Gastroesophageal sphincter (tissue), 3 donors: ENCODE results near the gene VPS26C.

ENCODE experiments used
- EP300 ChIP-seq: sonication (generic); formaldehyde crosslinking; IDR thresholded peaks from one replicate; pipeline ENCODE4 v1.6.1; 2017; ENCODE audit warnings: antibody characterized with exemption, mild to moderate bottlenecking
- POLR2AphosphoS5 ChIP-seq: sonication (generic); formaldehyde crosslinking; IDR thresholded peaks from one replicate; pipeline ENCODE4 v1.6.1; 2017; ENCODE audit warnings: antibody characterized with exemption
- TF ChIP-seq, protein P1 (sequence below), 4 experiments: fragments of 200-600 bp in 2 of 4; fragments of 450-650 bp in 2 of 4; sonication (generic) in 1 of 4; IDR thresholded peaks; one replicate each; pipeline ENCODE4 v1.5.1; 2017 to 2019; ENCODE audit warnings: antibody characterized with exemption in 4 of 4, mild to moderate bottlenecking in 2 of 4, moderate library complexity in 2 of 4

DNA sequence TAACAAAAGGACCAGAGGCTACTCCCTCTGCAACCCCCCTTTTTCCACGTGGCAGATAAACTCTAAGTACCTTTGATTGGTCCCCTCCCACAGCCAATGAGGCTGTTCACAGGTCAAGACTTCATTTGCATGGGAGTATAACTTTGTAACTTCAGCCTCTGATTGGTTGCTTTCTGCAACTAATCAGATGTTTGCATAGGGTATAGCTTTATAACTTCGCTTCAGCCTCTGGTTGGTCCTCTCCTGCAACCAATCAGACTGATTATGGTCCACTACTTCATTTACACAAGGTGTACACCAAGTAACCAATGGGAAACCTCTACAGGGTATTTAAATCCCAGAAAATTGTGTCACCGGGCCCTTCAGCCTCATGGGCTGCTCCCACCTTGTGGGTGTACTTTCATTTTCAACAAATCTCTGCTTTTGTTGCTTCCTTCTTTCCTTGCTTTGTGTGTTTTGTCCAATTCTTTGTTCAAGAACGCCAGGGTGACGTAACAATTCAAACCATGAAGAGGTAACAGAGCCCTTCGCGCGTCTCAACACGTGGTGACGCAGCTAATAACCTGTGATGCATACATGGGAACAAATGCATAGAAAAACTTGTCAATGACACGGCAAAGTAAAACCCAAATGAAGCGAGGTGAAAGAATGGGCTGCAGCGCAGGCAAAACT, 47.2 kb downstream of the VPS26C start:
- TF ChIP-seq, protein P1, sequence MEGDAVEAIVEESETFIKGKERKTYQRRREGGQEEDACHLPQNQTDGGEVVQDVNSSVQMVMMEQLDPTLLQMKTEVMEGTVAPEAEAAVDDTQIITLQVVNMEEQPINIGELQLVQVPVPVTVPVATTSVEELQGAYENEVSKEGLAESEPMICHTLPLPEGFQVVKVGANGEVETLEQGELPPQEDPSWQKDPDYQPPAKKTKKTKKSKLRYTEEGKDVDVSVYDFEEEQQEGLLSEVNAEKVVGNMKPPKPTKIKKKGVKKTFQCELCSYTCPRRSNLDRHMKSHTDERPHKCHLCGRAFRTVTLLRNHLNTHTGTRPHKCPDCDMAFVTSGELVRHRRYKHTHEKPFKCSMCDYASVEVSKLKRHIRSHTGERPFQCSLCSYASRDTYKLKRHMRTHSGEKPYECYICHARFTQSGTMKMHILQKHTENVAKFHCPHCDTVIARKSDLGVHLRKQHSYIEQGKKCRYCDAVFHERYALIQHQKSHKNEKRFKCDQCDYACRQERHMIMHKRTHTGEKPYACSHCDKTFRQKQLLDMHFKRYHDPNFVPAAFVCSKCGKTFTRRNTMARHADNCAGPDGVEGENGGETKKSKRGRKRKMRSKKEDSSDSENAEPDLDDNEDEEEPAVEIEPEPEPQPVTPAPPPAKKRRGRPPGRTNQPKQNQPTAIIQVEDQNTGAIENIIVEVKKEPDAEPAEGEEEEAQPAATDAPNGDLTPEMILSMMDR (IDR thresholded peaks at IDR 0.05) = no peak
- no peak for TF ChIP-seq EP300
- TF ChIP-seq POLR2AphosphoS5 = no peak
